Neural crest cell (in vitro differentiated cells): ENCODE results near the gene ARL11. TPM values are rescaled to one million over a fixed set of nuclear protein-coding genes. Genes with fewer than 3 reads are reported as not detected.

ENCODE experiments used
- DNase-seq: peaks from one replicate; pipeline ENCODE4 v3.0.0; 2021; ENCODE audit warnings: low read depth, mixed read lengths, low spot score
- H3K27ac Mint-ChIP-seq: one replicate; pipeline ENCODE4 v1.8.0; 2021; ENCODE audit warnings: mild to moderate bottlenecking, mixed read lengths; ENCODE audit not compliant: unreplicated experiment
- H3K27me3 Mint-ChIP-seq: 2 replicates; pipeline ENCODE4 v1.8.0; 2021; ENCODE audit warnings: low read depth, mild to moderate bottlenecking, mixed read lengths
- H3K36me3 Mint-ChIP-seq: 2 replicates; pipeline ENCODE4 v1.8.0; 2021; ENCODE audit warnings: low read depth, mild to moderate bottlenecking, mixed read lengths
- H3K4me1 Mint-ChIP-seq: 2 replicates; pipeline ENCODE4 v1.8.0; 2021; ENCODE audit warnings: mixed read lengths
- H3K4me3 Mint-ChIP-seq: one replicate; pipeline ENCODE4 v1.8.0; 2021; ENCODE audit warnings: mild to moderate bottlenecking, mixed read lengths
- H3K9me3 Mint-ChIP-seq: 2 replicates; pipeline ENCODE4 v1.8.0; 2021; ENCODE audit warnings: mixed read lengths
- CTCF ChIP-seq: fragments of 200-600 bp; sonication (generic); conservative IDR thresholded peaks from 2 replicates; pipeline ENCODE4 v1.5.0; 2021; ENCODE audit warnings: antibody characterized with exemption, mild to moderate bottlenecking
- total RNA-seq: library from RNA; stranded (reverse); gene quantifications from 2 replicates; pipeline ENCODE4 v1.2.1, GENCODE V29; 2021

Gene ARL11
- total RNA-seq, 1 donor from 2014 or later = not detected

DNA sequence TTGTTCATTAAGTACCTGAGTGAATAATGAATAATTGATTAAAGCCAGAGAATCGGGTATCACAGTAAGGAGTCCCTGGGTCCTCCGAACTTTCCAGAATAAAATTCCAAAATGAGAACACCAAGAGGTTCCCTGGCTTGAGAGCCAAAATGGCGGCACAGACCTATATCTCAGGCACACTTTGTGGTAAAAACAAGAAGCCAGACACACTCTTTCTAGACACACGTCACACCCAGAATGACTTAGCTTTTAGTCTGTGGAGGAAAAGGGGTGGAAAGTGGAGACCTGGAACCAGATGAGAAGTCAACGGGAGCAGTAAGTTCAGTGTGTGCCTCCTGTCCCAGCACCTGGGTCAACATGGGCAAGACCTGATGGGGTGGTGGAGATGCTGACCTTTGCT, 8.4 kb downstream of the ARL11 start:
- no peak for DNase-seq
- no peak overlapping the region for H3K4me3 Mint-ChIP-seq
- no peaks in the 10 kb centered on the region for H3K27me3 Mint-ChIP-seq
- no peaks in the 10 kb centered on the region for H3K36me3 Mint-ChIP-seq
- no peak for TF ChIP-seq CTCF
- no peaks in the 10 kb centered on the region for H3K9me3 Mint-ChIP-seq
- no peaks in the 10 kb centered on the region for H3K4me1 Mint-ChIP-seq
- H3K27ac Mint-ChIP-seq = no peak overlapping the region

- Mint-ChIP-seq H3K9me3 (no peaks in the 10 kb centered on the region), H3K27me3 (no peaks in the 10 kb centered on the region), H3K4me1 (no peaks in the 10 kb centered on the region), H3K36me3 (no peaks in the 10 kb centered on the region), H3K4me3 (no peak overlapping the region), H3K27ac (peak overlapping the region; percentile 67)
- DNase-seq = no peak
- no peak for TF ChIP-seq CTCF
These were observed 9.9 kb downstream of the ARL11 start for GRCh38 chr13:49638030-49638743.

DNA sequence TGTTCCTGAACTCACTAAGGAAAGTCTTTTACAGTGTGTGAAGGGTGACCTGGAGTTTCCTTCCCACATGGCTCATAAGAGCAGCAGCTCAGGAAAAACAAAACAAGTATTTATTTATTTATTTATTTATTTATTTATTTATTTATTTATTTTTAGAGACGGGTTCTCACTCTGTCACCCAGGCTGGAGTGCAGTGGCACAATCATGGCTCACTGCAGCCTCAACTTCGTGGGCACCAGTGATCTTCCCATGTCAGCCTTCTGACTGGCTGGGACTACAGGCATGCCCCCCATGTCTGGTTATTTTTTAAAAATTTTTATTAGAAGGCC, 10.4 kb downstream of the ARL11 start:
- Mint-ChIP-seq H3K4me1 (no peaks in the 10 kb centered on the region), H3K27me3 (no peaks in the 10 kb centered on the region), H3K4me3 (no peak overlapping the region), H3K36me3 (no peaks in the 10 kb centered on the region), H3K9me3 (no peaks in the 10 kb centered on the region), H3K27ac (peak overlapping the region; percentile 67)
- TF ChIP-seq CTCF = no peak
- DNase-seq = no peak

GRCh38 chr13:49641801-49642291, 13.5 kb downstream of the ARL11 start:
- H3K9me3 Mint-ChIP-seq = no peaks in the 10 kb centered on the region
- no peak overlapping the region for H3K27ac Mint-ChIP-seq
- H3K4me3 Mint-ChIP-seq = no peak overlapping the region
- no peaks in the 10 kb centered on the region for H3K36me3 Mint-ChIP-seq
- no peak for DNase-seq
- peaks cover 3% of the 10 kb centered on the region for H3K4me1 Mint-ChIP-seq
- no peaks in the 10 kb centered on the region for H3K27me3 Mint-ChIP-seq
- no peak for TF ChIP-seq CTCF

- H3K9me3 Mint-ChIP-seq = no peaks in the 10 kb centered on the region
- no peak for TF ChIP-seq CTCF
- no peak overlapping the region for H3K27ac Mint-ChIP-seq
- DNase-seq = no peak
- no peaks in the 10 kb centered on the region for H3K36me3 Mint-ChIP-seq
- peaks cover 3% of the 10 kb centered on the region for H3K4me1 Mint-ChIP-seq
- no peaks in the 10 kb centered on the region for H3K27me3 Mint-ChIP-seq
- no peak overlapping the region for H3K4me3 Mint-ChIP-seq
These were observed 14.8 kb downstream of the ARL11 start for GRCh38 chr13:49643035-49643646.
